ENCODE results near the gene E2F6. TPM values are rescaled to one million over a fixed set of nuclear protein-coding genes. Genes with fewer than 3 reads are reported as not detected.

Gene E2F6
- total RNA-seq, 1 donor from 2014 or later = 11.8 TPM

DNA sequence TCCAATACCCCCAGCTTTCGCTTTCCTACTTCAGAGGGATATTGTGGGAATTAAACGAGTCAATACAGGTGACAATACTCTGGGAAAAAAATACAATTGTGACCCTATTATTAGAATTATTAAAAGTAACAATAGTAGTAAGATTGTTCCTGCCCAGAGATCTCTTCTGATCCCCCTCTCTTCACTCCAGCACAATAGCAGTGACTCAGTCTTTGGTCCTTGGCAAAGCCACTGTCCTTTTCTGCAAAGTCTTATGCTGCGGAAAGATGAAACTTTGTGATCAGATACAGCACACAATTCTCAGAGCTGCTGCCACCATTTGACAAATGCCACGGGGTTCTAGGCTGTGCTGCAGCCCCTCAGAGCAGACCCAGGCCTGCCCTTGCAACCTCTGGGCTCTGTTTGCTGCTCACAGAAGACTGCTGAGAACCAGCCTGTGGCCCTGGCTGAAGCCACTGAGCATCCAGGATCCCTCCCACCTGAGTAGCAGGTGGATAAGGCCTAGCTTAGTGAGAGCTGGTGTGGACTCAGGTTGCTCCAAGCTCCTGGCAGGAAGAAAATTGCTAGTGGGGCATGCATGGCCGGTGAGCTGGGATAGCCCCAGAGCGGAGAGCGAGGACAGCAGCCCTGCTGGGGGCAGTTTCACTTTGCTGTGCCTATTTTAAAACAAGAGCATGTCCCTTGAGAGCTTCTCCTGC lies 61.4 kb downstream of the E2F6 start:
- H3K4me3 Mint-ChIP-seq = no peak overlapping the region
- TF ChIP-seq, protein P1, sequence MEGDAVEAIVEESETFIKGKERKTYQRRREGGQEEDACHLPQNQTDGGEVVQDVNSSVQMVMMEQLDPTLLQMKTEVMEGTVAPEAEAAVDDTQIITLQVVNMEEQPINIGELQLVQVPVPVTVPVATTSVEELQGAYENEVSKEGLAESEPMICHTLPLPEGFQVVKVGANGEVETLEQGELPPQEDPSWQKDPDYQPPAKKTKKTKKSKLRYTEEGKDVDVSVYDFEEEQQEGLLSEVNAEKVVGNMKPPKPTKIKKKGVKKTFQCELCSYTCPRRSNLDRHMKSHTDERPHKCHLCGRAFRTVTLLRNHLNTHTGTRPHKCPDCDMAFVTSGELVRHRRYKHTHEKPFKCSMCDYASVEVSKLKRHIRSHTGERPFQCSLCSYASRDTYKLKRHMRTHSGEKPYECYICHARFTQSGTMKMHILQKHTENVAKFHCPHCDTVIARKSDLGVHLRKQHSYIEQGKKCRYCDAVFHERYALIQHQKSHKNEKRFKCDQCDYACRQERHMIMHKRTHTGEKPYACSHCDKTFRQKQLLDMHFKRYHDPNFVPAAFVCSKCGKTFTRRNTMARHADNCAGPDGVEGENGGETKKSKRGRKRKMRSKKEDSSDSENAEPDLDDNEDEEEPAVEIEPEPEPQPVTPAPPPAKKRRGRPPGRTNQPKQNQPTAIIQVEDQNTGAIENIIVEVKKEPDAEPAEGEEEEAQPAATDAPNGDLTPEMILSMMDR (IDR thresholded peaks at IDR 0.05) = no peak
- H3K4me1 Mint-ChIP-seq = no peaks in the 10 kb centered on the region
- H3K9me3 Mint-ChIP-seq = no peaks in the 10 kb centered on the region
- DNase-seq (no peak), ATAC-seq (ENCODE audit: low read depth) (no peak)
- CTCF ChIA-PET = no interaction called here
- H3K27ac Mint-ChIP-seq = no peak overlapping the region
- intact Hi-C loops (cut with micrococcal nuclease) = no loop called here
- POLR2A ChIA-PET = no interaction called here
- H3K36me3 Mint-ChIP-seq (ENCODE audit: low read depth) = no peaks in the 10 kb centered on the region
- peaks cover under 1% of the 10 kb centered on the region for H3K27me3 Mint-ChIP-seq

DNA sequence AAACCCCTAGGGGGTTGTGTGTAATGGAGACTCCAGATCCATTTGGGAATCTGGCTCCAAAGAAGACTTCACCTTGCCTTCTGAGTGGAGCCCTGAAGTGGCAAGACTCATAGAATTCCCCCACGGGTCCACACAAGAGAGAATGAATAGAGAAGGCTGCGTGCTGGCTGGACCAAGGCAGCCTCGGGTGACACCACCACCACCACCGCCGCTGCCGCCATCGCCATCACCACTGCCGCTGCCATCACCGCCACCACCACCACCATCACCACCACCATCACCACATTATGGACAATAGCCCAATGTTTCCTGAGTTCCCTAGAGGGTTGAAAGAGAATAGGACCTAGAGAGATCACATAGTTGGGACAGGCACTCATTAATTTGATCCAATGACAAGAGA lies 63.5 kb downstream of the E2F6 start:
- no peaks in the 10 kb centered on the region for H3K9me3 Mint-ChIP-seq

DNA sequence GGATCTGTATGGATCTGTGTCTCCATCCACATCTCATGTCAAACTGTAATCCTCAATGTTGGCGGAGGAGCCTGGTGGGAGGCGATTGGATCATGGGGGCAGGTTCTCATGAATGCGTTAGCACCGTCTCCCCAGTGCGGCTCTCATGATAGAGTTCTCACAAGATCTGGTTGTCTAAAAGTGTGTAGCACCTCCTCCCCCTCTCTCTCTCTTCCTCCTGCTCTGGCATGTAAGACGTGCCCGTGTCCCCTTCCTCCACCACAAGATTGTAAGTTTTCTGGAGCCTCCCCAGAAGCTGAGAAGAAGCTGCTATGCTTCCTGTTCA lies 66.6 kb downstream of the E2F6 start:
- intact Hi-C loops (cut with micrococcal nuclease) = no loop called here
- no peaks in the 10 kb centered on the region for H3K4me1 Mint-ChIP-seq
- ChIA-PET POLR2A (no interaction called here), CTCF (no interaction called here)
- no peaks in the 10 kb centered on the region for H3K36me3 Mint-ChIP-seq (ENCODE audit: low read depth)
- TF ChIP-seq, protein P1 (IDR thresholded peaks at IDR 0.05) = no peak
- no peaks in the 10 kb centered on the region for H3K9me3 Mint-ChIP-seq
- H3K27me3 Mint-ChIP-seq = peaks cover 10% of the 10 kb centered on the region
- ATAC-seq (ENCODE audit: low read depth) (no peak), DNase-seq (no peak)
- no peak overlapping the region for H3K27ac Mint-ChIP-seq
- H3K4me3 Mint-ChIP-seq = no peak overlapping the region

More for the DNA sequence above, 63.5 kb downstream of the E2F6 start:
- DNase-seq (no peak), ATAC-seq (ENCODE audit: low read depth) (no peak)
- Mint-ChIP-seq H3K36me3 (ENCODE audit: low read depth) (no peaks in the 10 kb centered on the region), H3K4me1 (no peaks in the 10 kb centered on the region), H3K4me3 (no peak overlapping the region), H3K27me3 (peaks cover 10% of the 10 kb centered on the region), H3K27ac (no peak overlapping the region)
- CTCF ChIA-PET = interaction anchor here (0.9 to 1.1 kb wide), 2 partner anchors 9 to 833 kb away, joined by 5 to 6 read pairs; no protein-coding TSS in a partner anchor
- TF ChIP-seq, protein P1 (IDR thresholded peaks at IDR 0.05) = no peak
- intact Hi-C loops (cut with micrococcal nuclease) = no loop called here
- POLR2A ChIA-PET = no interaction called here

DNA sequence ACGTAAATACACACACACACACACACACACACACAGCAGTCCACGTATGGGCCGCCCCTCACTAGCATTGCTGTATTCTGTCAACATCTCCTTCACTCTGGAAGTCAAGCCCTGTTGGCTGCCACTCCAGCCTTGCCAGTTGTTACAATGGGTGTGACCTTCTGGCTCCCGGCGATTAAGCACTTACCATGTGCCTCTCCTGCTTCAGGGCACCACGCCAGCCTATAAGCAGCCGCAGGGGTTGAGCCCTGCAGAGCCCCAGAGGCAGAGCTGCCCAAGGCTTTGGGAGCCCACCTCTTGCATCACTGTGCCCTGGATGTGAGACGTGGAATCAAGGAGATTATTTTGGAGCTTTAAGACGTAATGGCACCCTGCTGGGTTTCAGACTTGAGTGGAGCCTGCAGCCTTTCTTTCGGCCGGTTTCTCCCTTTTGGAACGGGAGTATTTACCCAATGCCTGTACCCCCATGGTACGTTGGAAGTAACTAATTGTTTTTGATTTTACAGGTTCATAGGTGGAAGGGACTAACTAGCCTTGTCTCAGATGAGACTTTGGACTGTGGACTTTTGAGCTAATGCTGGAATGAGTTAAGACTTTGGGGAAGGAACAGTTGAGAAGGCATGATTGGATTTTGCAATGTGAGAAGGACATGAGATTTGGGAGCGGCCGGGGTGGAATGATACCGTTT lies 67.1 kb downstream of the E2F6 start:
- intact Hi-C loops (cut with micrococcal nuclease) = no loop called here
- Mint-ChIP-seq H3K4me1 (no peaks in the 10 kb centered on the region), H3K4me3 (no peak overlapping the region), H3K36me3 (ENCODE audit: low read depth) (no peaks in the 10 kb centered on the region), H3K9me3 (no peaks in the 10 kb centered on the region), H3K27me3 (peaks cover 10% of the 10 kb centered on the region), H3K27ac (no peak overlapping the region)
- ATAC-seq (ENCODE audit: low read depth) (no peak), DNase-seq (no peak)
- TF ChIP-seq, protein P1 (IDR thresholded peaks at IDR 0.05) = no peak
- ChIA-PET CTCF (no interaction called here), POLR2A (no interaction called here)

GRCh38 chr2:11397513-11397912 lies 68.4 kb downstream of the E2F6 start:
- CTCF ChIA-PET = no interaction called here
- no peak for ATAC-seq (ENCODE audit: low read depth)
- DNase-seq = no peak
- H3K27ac Mint-ChIP-seq = no peak overlapping the region
- intact Hi-C loops (cut with micrococcal nuclease) = no loop called here
- no peak overlapping the region for H3K4me3 Mint-ChIP-seq
- no peaks in the 10 kb centered on the region for H3K9me3 Mint-ChIP-seq
- H3K36me3 Mint-ChIP-seq (ENCODE audit: low read depth) = no peaks in the 10 kb centered on the region
- no peaks in the 10 kb centered on the region for H3K4me1 Mint-ChIP-seq
- TF ChIP-seq, protein P1 (IDR thresholded peaks at IDR 0.05) = no peak
- H3K27me3 Mint-ChIP-seq = peaks cover 10% of the 10 kb centered on the region
- POLR2A ChIA-PET = no interaction called here

All from activated B cell treated with CpG ODN at 0.5 μM for 24 hours (primary cell).